Endothelial cell of umbilical vein (primary cell): Measurements from ENCODE around the gene FSTL4. TPM values are rescaled to one million over a fixed set of nuclear protein-coding genes. Genes with fewer than 3 reads are reported as not detected.

ENCODE experiments used
- BruUV-seq: library from RNA; stranded (reverse); fragments of 400-500 nt; replicated peaks from 2 replicates; lab custom pipeline; 2021; lab: Mats Ljungman, UMichigan
- CTCF ChIA-PET: fragments of 300-600, 350-600 bp; sonication (Branson Sonifier 250); formaldehyde crosslinking; loops from one replicate; lab custom pipeline; 2021; ENCODE audit warnings: antibody characterized with exemption, inconsistent platforms; lab: Charles Lee
- POLR2A ChIA-PET: fragments of 300-600, 350-600 bp; sonication (Branson Sonifier 250); formaldehyde crosslinking; loops from one replicate; lab custom pipeline; 2021; ENCODE audit warnings: antibody characterized with exemption, inconsistent platforms; lab: Charles Lee
- DNase-seq: peaks from one replicate; pipeline ENCODE4 v3.0.0-alpha.2; 2011; ENCODE audit warnings: low read depth, low spot score
- FAIRE-seq: peaks from 2 replicates; lab custom pipeline; 2011; peaks lifted over from hg19 to GRCh38; lab: Jason Lieb, UNC
- H2AFZ ChIP-seq: 2 replicates; pipeline ENCODE4 v1.6.0; 2012; ENCODE audit warnings: low read depth, low read length, control low read depth, inconsistent platforms
- H3K27ac ChIP-seq: 2 replicates; pipeline ENCODE4 v1.5.1; 2011; ENCODE audit warnings: low read depth, mild to moderate bottlenecking, control low read depth, low read length, moderate library complexity; ENCODE audit not compliant: insufficient read depth
- H3K27me3 ChIP-seq, 2 experiments: 2 replicates each; pipeline versions ENCODE4 v1.6.0 to v1.6.1; 2011; ENCODE audit warnings: low read length in 2 of 2, mixed read lengths in 1 of 2; ENCODE audit not compliant: control insufficient read depth in 2 of 2, insufficient read depth in 2 of 2
- H3K36me3 ChIP-seq, 2 experiments: 2 replicates in 1 of 2; 3 replicates in 1 of 2; pipeline ENCODE4 v1.5.1; 2011; ENCODE audit warnings: low read length in 2 of 2, mild to moderate bottlenecking in 1 of 2, moderate library complexity in 1 of 2; ENCODE audit not compliant: control insufficient read depth in 2 of 2, insufficient read depth in 2 of 2; ENCODE audit errors: extremely low read depth in 1 of 2
- H3K4me1 ChIP-seq: 3 replicates; pipeline ENCODE4 v1.5.1; 2011; ENCODE audit warnings: mild to moderate bottlenecking, low read length; ENCODE audit not compliant: control insufficient read depth, insufficient read depth; ENCODE audit errors: extremely low read depth
- H3K4me2 ChIP-seq: 2 replicates; pipeline ENCODE4 v1.6.1; 2011; ENCODE audit warnings: low read length, control low read depth, mixed read lengths; ENCODE audit not compliant: insufficient read depth
- H3K4me3 ChIP-seq, 3 experiments: fragments of 200-600 bp in 1 of 3; sonication (generic), shearing (Covaris generic) in 1 of 3; replicated peaks in 1 of 3; 2 replicates each; pipeline ENCODE4 v1.5.1; 2011 to 2016; ENCODE audit warnings: control low read depth in 3 of 3, low read length in 3 of 3, mild to moderate bottlenecking in 2 of 3, inconsistent platforms in 1 of 3, low read depth in 1 of 3, moderate library complexity in 1 of 3; ENCODE audit not compliant: insufficient read depth in 1 of 3
- H3K79me2 ChIP-seq: 2 replicates; pipeline ENCODE4 v1.6.0; 2012; ENCODE audit warnings: low read length, inconsistent platforms; ENCODE audit not compliant: control insufficient read depth, insufficient read depth
- H3K9ac ChIP-seq: replicated peaks from 2 replicates; pipeline ENCODE3; 2011; ENCODE audit warnings: low read length, control low read depth; ENCODE audit not compliant: insufficient read depth; ENCODE audit errors: extremely low read depth
- H3K9me1 ChIP-seq: replicated peaks from 3 replicates; pipeline ENCODE4 v1.6.0; 2011; ENCODE audit warnings: mild to moderate bottlenecking, low read length; ENCODE audit not compliant: control insufficient read depth, insufficient read depth; ENCODE audit errors: extremely low read depth
- H3K9me3 ChIP-seq: replicated peaks from 2 replicates; pipeline ENCODE4 v1.5.1; 2012; ENCODE audit warnings: low read length, inconsistent platforms; ENCODE audit not compliant: control insufficient read depth, insufficient read depth
- H4K20me1 ChIP-seq: replicated peaks from 2 replicates; pipeline ENCODE3; 2011; ENCODE audit warnings: mild to moderate bottlenecking, low read length; ENCODE audit not compliant: control insufficient read depth, insufficient read depth; ENCODE audit errors: extremely low read depth
- EZH2 ChIP-seq: IDR thresholded peaks from 2 replicates; pipeline ENCODE4 v1.6.1; 2012; ENCODE audit warnings: borderline replicate concordance, low read depth, mild to moderate bottlenecking, moderate library complexity, low read length, inconsistent platforms; ENCODE audit not compliant: severe bottlenecking
- FOS ChIP-seq: IDR thresholded peaks from 2 replicates; pipeline ENCODE4 v1.6.1; 2011; ENCODE audit warnings: mild to moderate bottlenecking, low read length, moderate library complexity, borderline replicate concordance; ENCODE audit not compliant: insufficient read depth
- GATA2 ChIP-seq: IDR thresholded peaks from 2 replicates; pipeline ENCODE4 v1.7.0; 2011; ENCODE audit warnings: low read depth, mild to moderate bottlenecking, moderate library complexity, mixed read lengths, low read length; ENCODE audit not compliant: insufficient read length, insufficient read depth
- JUN ChIP-seq: IDR thresholded peaks from 2 replicates; pipeline ENCODE4 v1.6.1; 2011; ENCODE audit warnings: borderline replicate concordance, low read depth; ENCODE audit not compliant: insufficient read length, insufficient read depth
- MYC ChIP-seq: IDR thresholded peaks from one replicate; pipeline ENCODE4 v1.6.1; 2011; ENCODE audit warnings: mild to moderate bottlenecking, low read depth, low read length
- POLR2A ChIP-seq: IDR thresholded peaks from 2 replicates; pipeline ENCODE4 v1.6.1; 2012; ENCODE audit warnings: low read depth, mild to moderate bottlenecking, control low read depth, low read length
- POLR2AphosphoS5 ChIP-seq: IDR thresholded peaks from 2 replicates; pipeline ENCODE4 v1.6.1; 2012; ENCODE audit warnings: low read depth, mild to moderate bottlenecking, control low read depth, low read length, moderate library complexity; ENCODE audit not compliant: insufficient read depth
- dilution Hi-C: fragments of 300-500 bp; cut with MboI; formaldehyde crosslinking; loops from one replicate; pipeline ENCODE4 v1.15.0; 2019; ENCODE audit warnings: low sequenced_read_pairs; ENCODE audit not compliant: extremely low pct_ligation_motif_present
- intact Hi-C: fragments of 100-400 bp; cut with micrococcal nuclease; formaldehyde crosslinking; loops from one replicate; pipeline ENCODE4 v1.10.0; 2022
- polyA plus RNA-seq, 4 experiments: library from polyadenylated mRNA; depleted of rRNA in 3 of 4; stranded (reverse) in 3 of 4; unstranded in 1 of 4; fragments of >200 nt; gene quantifications; 2 replicates each; pipeline versions ENCODE4 v1.2.1 to v1.2.3, GENCODE V29; 2011 to 2012; ENCODE audit warnings: missing spikeins in 1 of 4
- total RNA-seq: library from RNA; stranded (reverse); gene quantifications from 2 replicates; pipeline ENCODE4 v1.2.3, GENCODE V29; 2021
- TF ChIP-seq, protein P1 (sequence below): IDR thresholded peaks from 2 replicates; pipeline ENCODE4 v1.6.1; 2011; ENCODE audit not compliant: insufficient read depth, insufficient read length
- TF ChIP-seq, protein P2 (sequence below), 2 donors: IDR thresholded peaks; 1 replicate in 1 of 2; 2 replicates in 1 of 2; pipeline ENCODE4 v1.5.1; 2011; ENCODE audit warnings: low read length in 2 of 2, mild to moderate bottlenecking in 2 of 2, moderate library complexity in 2 of 2, control low read depth in 1 of 2, inconsistent platforms in 1 of 2, low read depth in 1 of 2; ENCODE audit not compliant: insufficient read depth in 1 of 2; ENCODE audit errors: extremely low read depth in 1 of 2

FSTL4 gene
- total and polyA plus RNA-seq, 2 donors (not counting 3 experiments of a cell fraction or from before 2014, with no cell fraction given) = 0.18 TPM; not detected in 1

DNA sequence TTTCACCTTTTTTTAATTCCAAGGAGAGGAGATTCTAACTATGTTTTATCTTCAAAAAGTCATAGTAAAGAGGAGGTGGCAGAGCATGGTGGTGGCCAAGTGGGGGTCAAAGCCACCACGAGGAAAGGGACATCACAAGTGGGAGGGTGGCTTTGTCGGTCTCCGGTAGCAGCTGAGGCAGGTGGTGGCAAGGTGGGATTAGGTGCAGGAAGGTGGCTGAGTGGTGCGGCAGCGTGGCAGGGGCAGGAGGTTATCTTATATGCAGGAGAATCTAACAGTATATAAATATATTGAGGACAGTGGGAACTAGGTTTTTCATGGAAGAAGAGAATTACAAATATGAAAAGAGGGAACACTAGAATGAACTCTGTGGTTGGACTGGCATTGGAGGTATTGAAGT lies 196.8 kb downstream of the FSTL4 start:
- H3K4me1 ChIP-seq = no peaks in the 10 kb centered on the region
- intact Hi-C loops (no loop called here), dilution Hi-C loops (no loop called here)
- H3K36me3 ChIP-seq = no peaks in the 10 kb centered on the region
- no peak overlapping the region for H3K4me2 ChIP-seq
- H3K27me3 ChIP-seq = peaks cover 7 to 15% of the 10 kb centered on the region in 2 experiments
- H2AFZ ChIP-seq = no peak overlapping the region
- BruUV-seq = no TSS peak
- H3K9me3 ChIP-seq = no peaks in the 10 kb centered on the region
- H3K27ac ChIP-seq = no peak overlapping the region
- H3K9me1 ChIP-seq = no peaks in the 10 kb centered on the region
- DNase-seq (no peak), FAIRE-seq (no peak)
- no peaks in the 10 kb centered on the region for H4K20me1 ChIP-seq
- POLR2A ChIA-PET = no interaction called here
- no peak overlapping the region for H3K4me3 ChIP-seq
- no peaks in the 10 kb centered on the region for H3K79me2 ChIP-seq
- CTCF ChIA-PET = interaction anchor here (0.9 to 1.1 kb wide), 2 partner anchors 10 to 18 kb away, joined by 3 to 6 read pairs; no protein-coding TSS in a partner anchor
- H3K9ac ChIP-seq = no peak overlapping the region
- TF ChIP-seq POLR2A (no peak), GATA2 (no peak), FOS (no peak), JUN (no peak), EZH2 (no peak), POLR2AphosphoS5 (no peak), MYC (no peak)
- TF ChIP-seq, protein P1, sequence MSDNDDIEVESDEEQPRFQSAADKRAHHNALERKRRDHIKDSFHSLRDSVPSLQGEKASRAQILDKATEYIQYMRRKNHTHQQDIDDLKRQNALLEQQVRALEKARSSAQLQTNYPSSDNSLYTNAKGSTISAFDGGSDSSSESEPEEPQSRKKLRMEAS = no peak
- TF ChIP-seq, protein P2, sequence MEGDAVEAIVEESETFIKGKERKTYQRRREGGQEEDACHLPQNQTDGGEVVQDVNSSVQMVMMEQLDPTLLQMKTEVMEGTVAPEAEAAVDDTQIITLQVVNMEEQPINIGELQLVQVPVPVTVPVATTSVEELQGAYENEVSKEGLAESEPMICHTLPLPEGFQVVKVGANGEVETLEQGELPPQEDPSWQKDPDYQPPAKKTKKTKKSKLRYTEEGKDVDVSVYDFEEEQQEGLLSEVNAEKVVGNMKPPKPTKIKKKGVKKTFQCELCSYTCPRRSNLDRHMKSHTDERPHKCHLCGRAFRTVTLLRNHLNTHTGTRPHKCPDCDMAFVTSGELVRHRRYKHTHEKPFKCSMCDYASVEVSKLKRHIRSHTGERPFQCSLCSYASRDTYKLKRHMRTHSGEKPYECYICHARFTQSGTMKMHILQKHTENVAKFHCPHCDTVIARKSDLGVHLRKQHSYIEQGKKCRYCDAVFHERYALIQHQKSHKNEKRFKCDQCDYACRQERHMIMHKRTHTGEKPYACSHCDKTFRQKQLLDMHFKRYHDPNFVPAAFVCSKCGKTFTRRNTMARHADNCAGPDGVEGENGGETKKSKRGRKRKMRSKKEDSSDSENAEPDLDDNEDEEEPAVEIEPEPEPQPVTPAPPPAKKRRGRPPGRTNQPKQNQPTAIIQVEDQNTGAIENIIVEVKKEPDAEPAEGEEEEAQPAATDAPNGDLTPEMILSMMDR (IDR thresholded peaks at IDR 0.05; ENCODE audit: extremely low read depth in 1 of 2, insufficient read depth in 1 of 2, low read depth in 1 of 2, low read length in 2 of 2) = no peak
